Stimulated activated CD4-positive, alpha-beta T cell treated with anti-CD3 and anti-CD28 coated beads, TNF-alpha, amount 100 ng/mL, for 4 hours (primary cell): ENCODE measurements around the gene GUK1.

ENCODE experiments used
- DNase-seq, 3 experiments: peaks; one replicate each; pipeline ENCODE4 v3.0.0-alpha.2; 2020; ENCODE audit warnings: low read depth in 3 of 3

GUK1 gene

GRCh38 chr1:228139931-228140723 is at the start of gene GUK1:
Gene GUK1 (plus strand): TSS chr1:228140279. CDS start chr1:228140303, 24 bp downstream.
- DNase-seq = peak; percentile 99 to 100 (median 100)

GRCh38 chr1:228090613-228091081 is 49.4 kb upstream of the GUK1 start:
- DNase-seq = no peak

- no peak for DNase-seq
Measured at GRCh38 chr1:228091084-228091483, 49.0 kb upstream of the GUK1 start.

- DNase-seq = no peak
Measured at GRCh38 chr1:228092342-228093049, 47.6 kb upstream of the GUK1 start.

GRCh38 chr1:228093050-228093906 is 46.8 kb upstream of the GUK1 start:
- no peak for DNase-seq

- DNase-seq = no peak
Measured at GRCh38 chr1:228094432-228095016, 45.6 kb upstream of the GUK1 start.

- DNase-seq = no peak
Measured at GRCh38 chr1:228095161-228095560, 44.9 kb upstream of the GUK1 start.

GRCh38 chr1:228095938-228096337 is 44.1 kb upstream of the GUK1 start:
- DNase-seq = no peak

GRCh38 chr1:228096416-228097332 is 43.4 kb upstream of the GUK1 start:
- no peak for DNase-seq

- DNase-seq = no peak
Measured at GRCh38 chr1:228097333-228098081, 42.6 kb upstream of the GUK1 start.

- no peak for DNase-seq
Measured at GRCh38 chr1:228098323-228098931, 41.7 kb upstream of the GUK1 start.

GRCh38 chr1:228099331-228099732 is 40.7 kb upstream of the GUK1 start:
- no peak for DNase-seq

GRCh38 chr1:228100822-228101613 is 39.1 kb upstream of the GUK1 start:
- no peak for DNase-seq

GRCh38 chr1:228101614-228101993 is 38.5 kb upstream of the GUK1 start:
- DNase-seq = no peak

GRCh38 chr1:228101994-228102790 is 37.9 kb upstream of the GUK1 start:
- DNase-seq = no peak

GRCh38 chr1:228102791-228103620 is 37.1 kb upstream of the GUK1 start, which contains the start of gene C1orf35:
Gene C1orf35 (minus strand): TSS chr1:228103325. CDS start chr1:228103227, 98 bp downstream.
- peak; percentile 90 to 92 (median 91) for DNase-seq
